ENCODE measurements around the gene WDR45B.

Gene WDR45B

DNA sequence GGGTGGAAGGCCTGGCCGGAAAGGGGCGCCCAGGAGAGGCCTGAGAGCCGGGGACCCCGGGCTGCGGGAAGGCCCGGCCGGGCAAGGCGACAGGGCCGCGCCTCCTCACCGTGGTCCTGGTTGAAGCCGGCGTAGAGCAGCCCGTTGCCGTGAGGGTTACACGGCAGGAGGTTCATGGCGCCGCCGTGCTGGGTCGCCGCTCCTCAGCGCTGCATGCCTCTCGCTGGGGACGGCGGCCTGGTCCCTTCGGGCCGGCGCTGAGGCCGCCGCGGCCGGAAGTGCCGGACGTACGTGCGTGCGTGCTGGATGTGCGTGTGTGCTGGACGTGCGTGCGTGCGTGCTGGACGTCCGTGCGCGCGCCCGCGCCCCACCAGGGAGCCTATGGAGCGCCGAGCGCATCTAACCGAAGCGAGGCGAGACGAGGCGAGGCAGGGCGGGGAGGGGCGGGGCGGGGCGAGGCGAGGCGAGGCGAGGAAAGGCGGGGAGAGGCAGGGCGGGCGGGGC, at the start of gene WDR45B:
Gene WDR45B, minus strand, starts transcription at position 280 of the 504 bp plus-strand sequence. Its CDS starts 104 bp downstream, at position 176.
- Histone ChIP-seq H3K9me3 (ENCODE audit: insufficient read depth, low read depth, low read length) (no peaks in the 10 kb centered on the region), H3K9ac (ENCODE audit: low read depth, low read length) (peak within 1 kb of the TSS; percentile 85), H3K4me3 (ENCODE audit: low read length) (peak within 1 kb of the TSS; percentile 87), H3K4me1 (ENCODE audit: insufficient read depth, low read length) (peaks cover 4% of the 10 kb centered on the region; the same call in 1 of the 2 replicates), H3K36me3 (ENCODE audit: insufficient read depth, low read depth, low read length) (peaks cover 16% of the 10 kb centered on the region), H3K27me3 (ENCODE audit: insufficient read depth, low read length) (peaks cover 9% of the 10 kb centered on the region; the same call in 1 of the 2 replicates), H3K27ac (ENCODE audit: low read length) (no peak within 1 kb of the TSS)

DNA sequence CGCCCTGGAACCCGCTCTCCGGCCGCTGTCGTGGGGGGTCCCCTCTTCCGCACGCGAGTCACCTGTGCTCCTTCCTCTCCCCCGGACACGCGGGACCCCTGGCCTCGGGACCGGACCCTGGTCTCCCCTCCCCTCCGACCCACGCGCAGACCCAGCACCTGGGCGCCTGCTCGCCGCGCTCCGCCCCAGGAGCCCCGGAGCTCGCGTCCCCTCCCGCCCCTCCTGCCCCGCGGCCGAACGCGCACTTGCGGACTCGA, 49.5 kb upstream of the WDR45B start:
- no peaks in the 10 kb centered on the region for H3K36me3 ChIP-seq (ENCODE audit: insufficient read depth, low read depth, low read length)
- no peaks in the 10 kb centered on the region; the same call in 1 of the 2 replicates for H3K4me1 ChIP-seq (ENCODE audit: insufficient read depth, low read length)
- H3K9me3 ChIP-seq (ENCODE audit: insufficient read depth, low read depth, low read length): peaks cover 7% of the 10 kb centered on the region; the same call in 1 of the 2 replicates
- no peak overlapping the region for H3K27ac ChIP-seq (ENCODE audit: low read length)
- H3K27me3 ChIP-seq (ENCODE audit: insufficient read depth, low read length): peaks cover 50% of the 10 kb centered on the region
- no peak overlapping the region for H3K9ac ChIP-seq (ENCODE audit: low read depth, low read length)
- peak overlapping the region; percentile 33; the same call in 1 of the 2 replicates for H3K4me3 ChIP-seq (ENCODE audit: low read length)

DNA sequence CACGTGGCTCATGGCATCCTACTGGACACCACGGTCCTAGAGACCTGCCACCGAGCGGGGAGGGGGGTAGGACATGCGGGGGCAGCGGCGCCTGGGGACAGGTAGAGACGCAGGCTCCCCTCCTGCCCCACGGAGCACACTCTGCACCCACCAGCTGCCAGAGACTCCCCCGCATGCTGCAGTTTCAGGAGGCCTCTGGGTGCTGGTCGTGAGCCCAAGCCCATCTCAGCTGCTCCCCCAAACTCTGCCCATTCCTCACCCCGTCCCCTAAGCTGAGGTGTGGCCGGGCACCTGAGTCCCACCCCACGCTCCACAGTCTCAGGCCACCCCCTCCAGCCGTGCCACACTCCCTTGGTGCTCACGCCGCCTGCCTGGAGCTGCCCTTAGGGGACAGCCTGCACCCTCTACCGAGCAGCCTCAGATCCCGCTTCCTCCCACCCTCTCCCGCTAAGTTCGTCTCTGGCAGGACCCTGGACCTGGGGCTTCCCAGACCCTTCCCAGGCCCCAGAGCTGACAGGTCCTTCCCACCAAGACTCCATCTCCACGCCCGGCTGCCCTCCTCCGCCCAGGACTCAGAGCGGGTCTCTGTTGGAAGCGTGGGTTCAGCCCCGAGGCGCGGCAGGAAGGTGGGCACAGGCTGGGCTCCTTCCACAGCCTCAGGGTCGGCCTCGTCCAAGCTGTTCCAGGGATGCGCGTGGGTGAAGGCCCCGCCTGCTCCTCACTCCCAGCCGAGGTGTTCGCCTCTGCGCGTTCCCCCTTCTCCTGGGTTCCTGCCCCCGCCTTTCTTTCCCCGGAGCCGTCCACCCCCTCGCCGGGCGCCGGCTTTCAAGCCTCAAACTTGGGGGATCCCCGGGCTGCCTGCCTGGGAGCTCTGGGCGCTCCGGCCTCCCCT, 48.9 kb upstream of the WDR45B start:
- peak overlapping the region; percentile 33; the same call in 1 of the 2 replicates for H3K4me3 ChIP-seq (ENCODE audit: low read length)

DNA sequence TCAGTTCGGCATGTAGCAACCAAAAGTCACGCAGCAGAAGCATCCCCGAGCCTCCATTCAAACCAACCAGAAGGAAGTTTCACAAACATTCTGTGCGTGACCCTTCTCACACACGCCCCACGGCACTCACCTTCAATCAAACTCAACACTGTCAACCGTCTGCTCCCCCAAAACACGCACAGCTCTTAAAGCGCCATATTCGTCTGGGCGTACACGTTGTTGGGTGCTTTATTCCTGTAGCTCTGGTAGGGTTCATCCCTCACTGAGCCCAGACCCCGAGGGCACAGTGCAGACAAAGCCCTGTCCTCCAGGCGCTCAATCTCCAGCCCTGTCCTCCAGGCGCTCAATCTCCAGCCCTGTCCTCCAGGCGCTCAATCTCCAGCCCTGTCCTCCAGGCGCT, 48.0 kb upstream of the WDR45B start:
- Histone ChIP-seq H3K4me3 (ENCODE audit: low read length) (no peak overlapping the region), H3K27ac (ENCODE audit: low read length) (no peak overlapping the region), H3K9me3 (ENCODE audit: insufficient read depth, low read depth, low read length) (peaks cover 7% of the 10 kb centered on the region; the same call in 1 of the 2 replicates), H3K36me3 (ENCODE audit: insufficient read depth, low read depth, low read length) (no peaks in the 10 kb centered on the region), H3K9ac (ENCODE audit: low read depth, low read length) (no peak overlapping the region), H3K4me1 (ENCODE audit: insufficient read depth, low read length) (no peaks in the 10 kb centered on the region; the same call in 1 of the 2 replicates), H3K27me3 (ENCODE audit: insufficient read depth, low read length) (peaks cover 50% of the 10 kb centered on the region)

More for the DNA sequence above, 48.9 kb upstream of the WDR45B start:
- peaks cover 7% of the 10 kb centered on the region; the same call in 1 of the 2 replicates for H3K9me3 ChIP-seq (ENCODE audit: insufficient read depth, low read depth, low read length)
- H3K9ac ChIP-seq (ENCODE audit: low read depth, low read length): no peak overlapping the region
- H3K27ac ChIP-seq (ENCODE audit: low read length): no peak overlapping the region
- H3K27me3 ChIP-seq (ENCODE audit: insufficient read depth, low read length): peaks cover 50% of the 10 kb centered on the region
- H3K4me1 ChIP-seq (ENCODE audit: insufficient read depth, low read length): no peaks in the 10 kb centered on the region; the same call in 1 of the 2 replicates
- H3K36me3 ChIP-seq (ENCODE audit: insufficient read depth, low read depth, low read length): no peaks in the 10 kb centered on the region

DNA sequence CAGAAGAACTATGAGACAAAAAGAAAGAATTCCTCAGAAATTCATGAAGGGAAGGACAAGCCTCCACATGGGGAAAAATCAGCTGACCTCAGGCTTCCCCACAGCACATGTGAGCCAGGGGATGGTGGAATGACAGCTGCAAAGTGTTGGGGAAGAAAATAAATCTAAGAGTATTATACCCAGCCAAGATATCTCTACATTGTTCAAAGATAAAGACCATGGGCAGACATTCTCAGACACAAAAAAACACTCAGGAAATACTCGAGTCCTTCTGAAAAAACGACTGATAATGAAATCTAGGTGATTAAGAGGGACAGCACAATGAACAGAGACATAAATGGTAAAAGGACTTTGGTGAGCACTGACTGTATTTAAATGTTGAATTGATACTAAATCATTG, 46.4 kb upstream of the WDR45B start:
- Histone ChIP-seq H3K4me3 (ENCODE audit: low read length) (no peak overlapping the region), H3K36me3 (ENCODE audit: insufficient read depth, low read depth, low read length) (no peaks in the 10 kb centered on the region), H3K9me3 (ENCODE audit: insufficient read depth, low read depth, low read length) (peaks cover 7% of the 10 kb centered on the region; the same call in 1 of the 2 replicates), H3K27me3 (ENCODE audit: insufficient read depth, low read length) (peaks cover 39% of the 10 kb centered on the region), H3K4me1 (ENCODE audit: insufficient read depth, low read length) (no peaks in the 10 kb centered on the region; the same call in 1 of the 2 replicates), H3K27ac (ENCODE audit: low read length) (no peak overlapping the region), H3K9ac (ENCODE audit: low read depth, low read length) (no peak overlapping the region)

DNA sequence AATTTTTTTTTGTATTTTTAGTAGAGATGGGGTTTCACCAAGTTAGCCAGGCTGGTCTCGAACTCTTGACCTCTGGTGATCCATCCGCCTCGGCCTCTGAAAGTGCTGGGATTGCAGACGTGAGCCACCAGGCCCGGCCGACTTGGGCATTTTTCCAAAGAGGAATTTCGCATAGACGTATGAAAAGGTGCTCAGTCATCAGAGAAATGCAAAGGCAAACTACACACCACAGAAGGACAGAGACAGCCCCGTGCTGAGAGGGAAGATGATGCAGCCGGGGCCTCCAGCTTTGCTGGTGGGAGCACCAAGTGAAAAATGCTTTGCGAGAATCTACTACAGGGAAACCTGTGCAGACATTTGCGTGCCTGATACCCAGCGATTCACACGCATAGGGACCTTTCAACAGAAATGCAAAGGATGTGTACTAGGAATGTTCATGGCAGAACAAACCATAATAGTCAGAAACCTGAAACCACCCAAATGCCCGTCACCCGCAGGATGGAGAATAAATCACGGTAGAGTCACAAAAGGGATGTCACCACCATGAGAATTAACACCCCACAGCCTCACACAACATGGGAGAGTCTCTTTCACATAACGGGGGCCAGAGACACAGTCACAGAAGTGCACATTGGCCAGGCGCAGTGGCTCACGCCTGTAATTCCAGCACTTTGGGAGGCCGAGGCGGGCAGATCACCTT, 45.1 kb upstream of the WDR45B start:
- Histone ChIP-seq H3K9me3 (ENCODE audit: insufficient read depth, low read depth, low read length) (peaks cover 7% of the 10 kb centered on the region; the same call in 1 of the 2 replicates), H3K36me3 (ENCODE audit: insufficient read depth, low read depth, low read length) (no peaks in the 10 kb centered on the region), H3K4me3 (ENCODE audit: low read length) (no peak overlapping the region), H3K9ac (ENCODE audit: low read depth, low read length) (no peak overlapping the region), H3K27me3 (ENCODE audit: insufficient read depth, low read length) (peaks cover 32% of the 10 kb centered on the region), H3K4me1 (ENCODE audit: insufficient read depth, low read length) (no peaks in the 10 kb centered on the region), H3K27ac (ENCODE audit: low read length) (no peak overlapping the region)

DNA sequence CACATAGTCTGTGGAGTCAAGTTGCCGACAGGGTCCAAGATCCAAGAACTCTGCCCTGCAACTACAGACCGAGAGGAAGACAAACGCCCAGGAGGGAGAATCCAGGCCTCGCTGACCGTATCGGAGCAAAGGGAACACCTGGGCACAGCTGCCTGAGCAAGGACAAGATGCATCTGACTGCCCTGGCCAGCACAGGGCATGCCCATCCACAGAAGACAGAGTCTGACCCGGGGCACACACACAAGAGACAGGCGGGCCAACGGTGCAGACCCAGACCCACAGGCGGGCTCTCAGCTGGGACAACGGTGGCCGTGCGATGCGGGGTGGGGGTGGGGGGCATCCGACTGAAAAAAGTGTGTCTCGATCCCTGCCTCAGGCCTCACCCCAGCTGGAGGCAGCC, 44.0 kb upstream of the WDR45B start:
- Histone ChIP-seq H3K4me1 (ENCODE audit: insufficient read depth, low read length) (no peaks in the 10 kb centered on the region), H3K9me3 (ENCODE audit: insufficient read depth, low read depth, low read length) (peaks cover 7% of the 10 kb centered on the region; the same call in 1 of the 2 replicates), H3K27ac (ENCODE audit: low read length) (no peak overlapping the region), H3K4me3 (ENCODE audit: low read length) (no peak overlapping the region), H3K27me3 (ENCODE audit: insufficient read depth, low read length) (peaks cover 24% of the 10 kb centered on the region), H3K9ac (ENCODE audit: low read depth, low read length) (no peak overlapping the region), H3K36me3 (ENCODE audit: insufficient read depth, low read depth, low read length) (no peaks in the 10 kb centered on the region)

DNA sequence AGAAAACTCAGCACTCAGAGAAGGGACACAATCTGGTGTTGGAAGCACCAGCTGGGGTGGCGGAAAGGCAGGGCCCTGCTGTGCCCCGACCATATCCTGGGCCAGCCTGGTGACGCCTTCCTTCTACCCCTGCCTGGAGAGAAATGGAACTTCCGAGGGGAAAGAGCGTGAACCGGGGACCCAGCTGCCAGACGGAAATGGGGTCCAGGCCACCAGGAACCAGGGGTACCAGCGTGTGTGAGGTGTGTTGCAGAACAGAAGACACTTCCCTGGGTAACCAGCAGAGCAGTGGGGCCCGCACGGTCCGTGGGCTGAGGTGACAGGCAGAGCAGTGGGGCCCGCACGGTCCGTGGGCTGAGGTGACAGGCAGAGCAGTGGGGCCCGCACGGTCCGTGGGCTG, 43.5 kb upstream of the WDR45B start:
- Histone ChIP-seq H3K9me3 (ENCODE audit: insufficient read depth, low read depth, low read length) (peaks cover 7% of the 10 kb centered on the region; the same call in 1 of the 2 replicates), H3K4me1 (ENCODE audit: insufficient read depth, low read length) (no peaks in the 10 kb centered on the region), H3K9ac (ENCODE audit: low read depth, low read length) (no peak overlapping the region), H3K4me3 (ENCODE audit: low read length) (no peak overlapping the region), H3K36me3 (ENCODE audit: insufficient read depth, low read depth, low read length) (no peaks in the 10 kb centered on the region), H3K27me3 (ENCODE audit: insufficient read depth, low read length) (peaks cover 18% of the 10 kb centered on the region), H3K27ac (ENCODE audit: low read length) (no peak overlapping the region)

DNA sequence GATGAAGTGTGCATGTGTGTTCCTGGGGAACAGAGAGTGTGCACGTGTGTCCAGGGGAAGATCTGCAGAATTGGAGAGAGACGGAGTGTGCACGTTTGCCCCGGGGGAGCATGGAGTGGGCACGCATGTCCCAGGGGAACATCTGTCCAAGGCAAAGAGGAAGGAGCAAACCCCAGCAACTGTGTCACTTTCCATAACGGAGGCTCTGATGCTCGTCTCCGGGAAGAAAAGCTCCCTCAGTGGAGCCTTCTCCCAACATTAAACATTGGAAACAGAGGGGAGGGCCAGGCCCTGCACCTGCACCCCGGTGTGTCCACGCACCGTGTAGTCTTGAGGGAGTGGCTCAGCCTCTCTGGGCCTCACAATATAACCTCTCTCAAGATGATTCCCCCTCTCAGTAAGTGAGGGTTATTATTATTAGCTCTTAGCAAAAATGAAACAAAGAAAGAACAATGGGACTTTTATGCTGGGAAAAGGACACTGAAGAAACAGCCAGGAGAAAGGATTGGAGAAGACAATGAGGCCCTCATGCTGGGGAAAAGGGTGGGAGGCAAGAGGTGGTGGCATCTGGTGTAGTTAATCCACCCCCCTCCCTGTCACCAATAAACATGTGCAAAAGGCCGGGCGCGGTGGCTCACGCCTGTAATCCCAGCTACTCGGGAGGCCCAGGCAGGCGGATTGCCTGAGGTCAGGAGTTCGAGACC, 42.7 kb upstream of the WDR45B start:
- Histone ChIP-seq H3K4me3 (ENCODE audit: low read length) (no peak overlapping the region), H3K9ac (ENCODE audit: low read depth, low read length) (no peak overlapping the region), H3K9me3 (ENCODE audit: insufficient read depth, low read depth, low read length) (peaks cover 7% of the 10 kb centered on the region; the same call in 1 of the 2 replicates), H3K36me3 (ENCODE audit: insufficient read depth, low read depth, low read length) (no peaks in the 10 kb centered on the region), H3K27me3 (ENCODE audit: insufficient read depth, low read length) (peaks cover 10% of the 10 kb centered on the region), H3K27ac (ENCODE audit: low read length) (no peak overlapping the region), H3K4me1 (ENCODE audit: insufficient read depth, low read length) (no peaks in the 10 kb centered on the region)

DNA sequence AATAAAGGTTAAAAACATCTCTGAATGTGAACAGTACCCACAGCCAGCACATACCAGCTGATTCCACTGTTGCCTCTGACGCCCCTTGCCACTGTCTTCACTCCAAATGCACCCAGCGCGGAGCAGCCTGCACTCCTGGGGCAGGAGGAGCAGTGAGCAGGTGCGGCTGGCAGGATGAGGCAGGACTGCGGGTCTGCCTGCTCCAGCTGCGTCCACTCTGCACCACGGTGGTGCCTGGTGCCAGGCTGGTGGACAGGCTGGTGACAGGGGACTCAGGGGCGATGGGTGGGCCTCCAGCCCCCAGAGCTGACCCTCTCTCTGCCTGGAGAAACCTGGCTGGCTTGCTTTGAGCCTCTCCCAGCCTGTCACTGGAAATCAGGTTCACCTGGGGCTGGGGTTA, 40.8 kb upstream of the WDR45B start:
- Histone ChIP-seq H3K4me3 (ENCODE audit: low read length) (no peak overlapping the region), H3K4me1 (ENCODE audit: insufficient read depth, low read length) (no peaks in the 10 kb centered on the region), H3K9me3 (ENCODE audit: insufficient read depth, low read depth, low read length) (no peaks in the 10 kb centered on the region), H3K27me3 (ENCODE audit: insufficient read depth, low read length) (no peaks in the 10 kb centered on the region), H3K36me3 (ENCODE audit: insufficient read depth, low read depth, low read length) (no peaks in the 10 kb centered on the region), H3K9ac (ENCODE audit: low read depth, low read length) (no peak overlapping the region), H3K27ac (ENCODE audit: low read length) (no peak overlapping the region)

DNA sequence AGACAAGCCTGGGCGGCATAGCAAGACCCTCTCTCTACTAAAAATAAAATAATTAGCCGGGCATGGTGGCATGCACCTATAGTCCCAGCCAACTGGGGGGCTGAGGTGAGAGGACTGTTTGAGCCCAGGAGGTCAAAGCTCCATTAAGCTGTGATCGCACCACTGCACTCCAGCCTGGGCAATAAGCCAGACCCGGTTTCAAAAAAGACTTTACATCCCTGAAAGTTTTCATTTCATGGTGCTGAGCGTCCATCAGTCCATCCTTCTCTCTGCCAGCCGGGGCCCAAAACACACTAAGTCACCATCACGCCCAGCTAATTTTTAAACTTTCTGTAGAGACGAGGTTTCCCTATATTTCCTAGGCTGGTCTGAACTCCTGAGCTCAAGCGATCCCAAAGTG, 39.6 kb upstream of the WDR45B start:
- H3K4me1 ChIP-seq (ENCODE audit: insufficient read depth, low read length): no peaks in the 10 kb centered on the region
- H3K9ac ChIP-seq (ENCODE audit: low read depth, low read length): no peak overlapping the region
- H3K36me3 ChIP-seq (ENCODE audit: insufficient read depth, low read depth, low read length): no peaks in the 10 kb centered on the region
- no peak overlapping the region for H3K4me3 ChIP-seq (ENCODE audit: low read length)
- H3K27me3 ChIP-seq (ENCODE audit: insufficient read depth, low read length): no peaks in the 10 kb centered on the region
- no peaks in the 10 kb centered on the region for H3K9me3 ChIP-seq (ENCODE audit: insufficient read depth, low read depth, low read length)
- H3K27ac ChIP-seq (ENCODE audit: low read length): no peak overlapping the region
